H1 (cell line): ENCODE data around the gene PDE1C. TPM values are rescaled to one million over a fixed set of nuclear protein-coding genes. Genes with fewer than 3 reads are reported as not detected.

Experiments used
- CTCF ChIA-PET: fragments of 300-600 bp; sonication (Branson Sonifier 250); formaldehyde crosslinking; loops from one replicate; lab custom pipeline; 2021; ENCODE audit not compliant: partially characterized antibody; lab: Charles Lee
- POLR2A ChIA-PET: fragments of 300-600 bp; sonication (Branson Sonifier 250); formaldehyde crosslinking; loops from one replicate; lab custom pipeline; 2021; ENCODE audit warnings: inconsistent platforms; ENCODE audit not compliant: partially characterized antibody; lab: Charles Lee
- DNase-seq, 2 experiments: peaks; one replicate each; pipeline versions ENCODE4 v3.0.0 to v3.0.0-alpha.2; 2010 to 2022; ENCODE audit warnings: low spot score in 2 of 2, low read depth in 1 of 2, mixed read lengths in 1 of 2
- FAIRE-seq: peaks from 2 replicates; lab custom pipeline; 2011; peaks lifted over from hg19 to GRCh38; lab: Jason Lieb, UNC
- H2AFZ ChIP-seq: 2 replicates; pipeline ENCODE4 v1.8.1; 2012; ENCODE audit warnings: low read length, inconsistent platforms
- H2AK5ac ChIP-seq: 2 replicates; pipeline ENCODE4 v1.6.1; 2013; ENCODE audit warnings: low read depth, low read length
- H2BK120ac ChIP-seq: replicated peaks from 2 replicates; pipeline ENCODE3; 2013; ENCODE audit warnings: low read depth, low read length, inconsistent platforms
- H2BK12ac ChIP-seq: 2 replicates; pipeline ENCODE4 v1.6.1; 2013; ENCODE audit warnings: low read depth, low read length
- H2BK15ac ChIP-seq: 2 replicates; pipeline ENCODE4 v1.6.1; 2013; ENCODE audit warnings: low read length
- H2BK20ac ChIP-seq: 2 replicates; pipeline ENCODE4 v1.6.1; 2013; ENCODE audit warnings: low read length
- H2BK5ac ChIP-seq: 2 replicates; pipeline ENCODE4 v1.6.1; 2013; ENCODE audit warnings: low read depth, low read length
- H3K14ac ChIP-seq: 2 replicates; pipeline ENCODE4 v1.6.1; 2013; ENCODE audit warnings: inconsistent platforms; ENCODE audit not compliant: insufficient read length
- H3K18ac ChIP-seq: 2 replicates; pipeline ENCODE4 v1.6.1; 2013; ENCODE audit warnings: low read length; ENCODE audit errors: extremely low read depth
- H3K23ac ChIP-seq: 2 replicates; pipeline ENCODE4 v1.6.1; 2013; ENCODE audit warnings: inconsistent platforms; ENCODE audit not compliant: insufficient read length
- H3K23me2 ChIP-seq: 2 replicates; pipeline ENCODE4 v1.6.1; 2013; ENCODE audit warnings: low read depth, low read length
- H3K27ac ChIP-seq: 2 replicates; pipeline ENCODE4 v1.6.1; 2011; ENCODE audit warnings: low read depth, low read length, inconsistent platforms
- H3K27me3 ChIP-seq, 4 experiments: replicated peaks in 1 of 4; 1 replicate in 1 of 4; 2 replicates in 3 of 4; pipeline versions ENCODE4 v1.6.1 to v1.8.1; 2011 to 2013; ENCODE audit warnings: low read length in 3 of 4, mild to moderate bottlenecking in 3 of 4, inconsistent platforms in 2 of 4, mixed read lengths in 2 of 4, moderate library complexity in 1 of 4; ENCODE audit not compliant: control insufficient read depth in 3 of 4, insufficient read depth in 3 of 4; ENCODE audit errors: extremely low read depth in 1 of 4
- H3K36me3 ChIP-seq, 4 experiments: 2 replicates each; pipeline versions ENCODE4 v1.6.1 to v1.8.1; 2011 to 2013; ENCODE audit warnings: mild to moderate bottlenecking in 4 of 4, low read length in 3 of 4, moderate library complexity in 2 of 4, control low read depth in 1 of 4, inconsistent platforms in 1 of 4; ENCODE audit not compliant: insufficient read depth in 4 of 4, control insufficient read depth in 2 of 4
- H3K4ac ChIP-seq: replicated peaks from 2 replicates; pipeline ENCODE3; 2013; ENCODE audit warnings: low read length, low read depth, mixed read lengths, inconsistent platforms; ENCODE audit not compliant: insufficient read length
- H3K4me1 ChIP-seq, 4 experiments: replicated peaks in 1 of 4; 1 replicate in 1 of 4; 2 replicates in 3 of 4; pipeline versions ENCODE4 v1.6.1 to v1.8.1; 2011 to 2013; ENCODE audit warnings: low read length in 3 of 4, inconsistent platforms in 2 of 4, mixed read lengths in 1 of 4; ENCODE audit not compliant: insufficient read depth in 4 of 4, control insufficient read depth in 3 of 4
- H3K4me2 ChIP-seq, 2 experiments: 2 replicates each; pipeline versions ENCODE4 v1.6.1 to v1.8.1; 2011 to 2013; ENCODE audit warnings: low read depth in 2 of 2, low read length in 2 of 2, control low read depth in 1 of 2, inconsistent platforms in 1 of 2, mild to moderate bottlenecking in 1 of 2; ENCODE audit not compliant: insufficient read depth in 1 of 2
- H3K4me3 ChIP-seq, 4 experiments: fragments of 200-600, 300-600 bp in 1 of 4; sonication (generic), shearing (Covaris generic), sonication (Bioruptor Twin) in 1 of 4; 2 replicates each; pipeline versions ENCODE4 v1.5.1 to v1.8.1; 2011 to 2016; ENCODE audit warnings: low read length in 4 of 4, low read depth in 3 of 4, control low read depth in 2 of 4, inconsistent platforms in 2 of 4, mild to moderate bottlenecking in 2 of 4, mixed read lengths in 1 of 4, moderate library complexity in 1 of 4; ENCODE audit not compliant: insufficient read depth in 2 of 4; ENCODE audit errors: extremely low read depth in 1 of 4
- H3K56ac ChIP-seq: replicated peaks from 2 replicates; pipeline ENCODE3; 2013; ENCODE audit warnings: low read depth, mild to moderate bottlenecking, mixed read lengths, low read length, inconsistent platforms; ENCODE audit not compliant: insufficient read length
- H3K79me1 ChIP-seq: 2 replicates; pipeline ENCODE4 v1.6.1; 2013; ENCODE audit warnings: low read depth, low read length, control low read depth
- H3K79me2 ChIP-seq, 2 experiments: 2 replicates each; pipeline versions ENCODE4 v1.6.1 to v1.8.1; 2012 to 2013; ENCODE audit warnings: low read length in 2 of 2, mild to moderate bottlenecking in 2 of 2, inconsistent platforms in 1 of 2; ENCODE audit not compliant: insufficient read depth in 2 of 2, control insufficient read depth in 1 of 2
- H3K9ac ChIP-seq, 4 experiments: replicated peaks in 1 of 4; 1 replicate in 1 of 4; 2 replicates in 3 of 4; pipeline versions ENCODE4 v1.6.1 to v1.8.1; 2011 to 2013; ENCODE audit warnings: low read depth in 3 of 4, low read length in 3 of 4, control low read depth in 2 of 4, mild to moderate bottlenecking in 2 of 4, moderate library complexity in 2 of 4, inconsistent platforms in 1 of 4; ENCODE audit errors: extremely low read depth in 1 of 4
- H3K9me3 ChIP-seq, 2 experiments: 2 replicates each; pipeline versions ENCODE4 v1.6.1 to v1.8.1; 2012 to 2013; ENCODE audit warnings: mild to moderate bottlenecking in 2 of 2, moderate library complexity in 2 of 2, control low read depth in 1 of 2, inconsistent platforms in 1 of 2, low read depth in 1 of 2, low read length in 1 of 2, mixed read lengths in 1 of 2; ENCODE audit not compliant: insufficient read depth in 2 of 2
- H4K20me1 ChIP-seq, 2 experiments: replicated peaks in 1 of 2; 2 replicates each; pipeline versions ENCODE3 to v1.8.1; 2011 to 2013; ENCODE audit warnings: inconsistent platforms in 2 of 2, low read length in 2 of 2, mild to moderate bottlenecking in 1 of 2; ENCODE audit not compliant: insufficient read depth in 2 of 2, control insufficient read depth in 1 of 2
- H4K5ac ChIP-seq: 2 replicates; pipeline ENCODE4 v1.6.1; 2013; ENCODE audit warnings: low read length, low read depth, mixed read lengths, inconsistent platforms; ENCODE audit not compliant: insufficient read length
- H4K8ac ChIP-seq: 2 replicates; pipeline ENCODE4 v1.8.0; 2013; ENCODE audit warnings: mild to moderate bottlenecking, moderate library complexity, low read length, inconsistent platforms; ENCODE audit not compliant: insufficient read depth; ENCODE audit errors: extremely low read depth
- H4K91ac ChIP-seq: replicated peaks from 2 replicates; pipeline ENCODE3; 2013; ENCODE audit warnings: low read length, mixed read lengths, inconsistent platforms; ENCODE audit not compliant: insufficient read length
- KDM5A ChIP-seq: fragments of 200-600 bp; IDR thresholded peaks from 2 replicates; pipeline ENCODE4 v1.7.1; 2012; ENCODE audit warnings: mild to moderate bottlenecking, low read length, inconsistent platforms, mixed read lengths
- POLR2A ChIP-seq, 2 experiments: IDR thresholded peaks; 1 replicate in 1 of 2; 2 replicates in 1 of 2; pipeline ENCODE4 v1.6.1; 2011; ENCODE audit warnings: low read depth in 2 of 2, low read length in 2 of 2, mild to moderate bottlenecking in 2 of 2; ENCODE audit errors: control extremely low read depth in 1 of 2
- WGBS, 2 experiments: shearing (Covaris generic) in 1 of 2; methylation state at CpG; one replicate each; pipeline versions ENCODE4 v1.1.6 to v1.1.7; 2013 to 2015; ENCODE audit warnings: low lambda C conversion rate in 2 of 2, mixed read lengths in 2 of 2, inconsistent platforms in 1 of 2, low coverage in 1 of 2, missing lambda C conversion rate in 1 of 2; ENCODE audit not compliant: insufficient replicate concordance in 2 of 2, insufficient coverage in 1 of 2, insufficient read length in 1 of 2; ENCODE audit errors: extremely low coverage in 1 of 2, missing lambda C conversion rate in 1 of 2; 5-methylcytosine and 5-hydroxymethylcytosine counted together
- polyA plus RNA-seq, 7 experiments: library from polyadenylated mRNA; depleted of rRNA in 3 of 7; stranded (reverse) in 5 of 7; unstranded in 2 of 7; fragments of >200 nt in 5 of 7; fragments of 200-250 nt in 2 of 7; gene quantifications; 1 replicate in 5 of 7; 2 replicates in 1 of 7; 4 replicates in 1 of 7; pipeline versions ENCODE4 v1.2.1 to v1.2.3, GENCODE V29; 2011 to 2013; ENCODE audit warnings: missing spikeins in 2 of 7, mixed read lengths in 2 of 7
- total RNA-seq: library from RNA; stranded (reverse); fragmentation: NEBNext Ultra II Directional; extraction: Animal tissue kit (Norgen Biotek cat#: 25700); gene quantifications from 2 replicates; pipeline ENCODE4 v1.2.1, GENCODE V29; 2021
- TF ChIP-seq, protein P1 (sequence below): IDR thresholded peaks from 2 replicates; pipeline ENCODE4 v1.6.1; 2012; ENCODE audit warnings: inconsistent platforms

Gene PDE1C
- total and polyA plus RNA-seq, 2 of the 8 experiments (the other 6 are each of a cell fraction or from before 2014, with no cell fraction given), result 0.11 to 1.1 TPM

DNA sequence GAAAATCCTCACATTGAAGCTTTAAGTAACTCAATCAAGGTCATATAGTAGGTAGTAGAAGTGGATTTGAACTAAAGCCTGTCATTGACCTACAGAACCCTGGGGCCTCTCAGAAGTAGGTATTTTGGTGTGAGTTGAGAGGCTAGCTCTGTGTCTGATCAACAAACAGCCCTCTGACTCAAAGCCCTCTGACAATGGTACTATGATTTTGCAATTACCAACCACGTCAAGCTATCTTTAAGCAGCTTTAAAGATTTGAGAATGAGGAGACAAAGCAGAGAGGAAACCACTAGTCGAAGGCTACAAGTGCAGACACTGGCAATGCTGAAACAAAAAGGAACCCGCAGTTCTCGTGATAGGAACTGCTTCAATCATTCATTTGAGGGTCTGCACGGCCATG is 19.0 kb upstream of the PDE1C start:
- no peak overlapping the region for H2BK12ac ChIP-seq
- no peak overlapping the region for H3K23ac ChIP-seq
- no peak for DNase-seq
- H3K27ac ChIP-seq, result no peak overlapping the region
- WGBS, 2 experiments, result 96% methylated on average over 5 of the region's 5 CpGs; no CpG with 5 or more reads in 1 of the 2 experiments
- FAIRE-seq, result no peak
- no peak overlapping the region for H4K5ac ChIP-seq
- no peaks in the 10 kb centered on the region for H4K20me1 ChIP-seq
- no peaks in the 10 kb centered on the region for H3K23me2 ChIP-seq
- no peaks in the 10 kb centered on the region for H3K36me3 ChIP-seq
- H2BK15ac ChIP-seq, result no peak overlapping the region
- ChIA-PET CTCF (interaction anchor here (1.1 to 1.3 kb wide), 4 partner anchors 9 to 109 kb away, joined by 3 to 4 read pairs (median 3); no protein-coding TSS in a partner anchor), POLR2A (no interaction called here)
- no peak overlapping the region for H3K56ac ChIP-seq
- H2BK20ac ChIP-seq, result no peak overlapping the region
- no peak overlapping the region for H3K14ac ChIP-seq
- no peaks in the 10 kb centered on the region for H3K4me1 ChIP-seq
- no peak overlapping the region for H2AK5ac ChIP-seq
- H4K8ac ChIP-seq, result no peak overlapping the region
- H3K79me1 ChIP-seq, result no peaks in the 10 kb centered on the region
- no peaks in the 10 kb centered on the region for H3K79me2 ChIP-seq
- no peak overlapping the region for H2AFZ ChIP-seq
- H3K4me3 ChIP-seq, result no peak overlapping the region
- TF ChIP-seq KDM5A (no peak), POLR2A (IDR thresholded peaks at IDR 0.05; ENCODE audit: control extremely low read depth in 1 of 2, low read depth in 2 of 2, low read length in 2 of 2) (no peak)
- TF ChIP-seq, protein P1, sequence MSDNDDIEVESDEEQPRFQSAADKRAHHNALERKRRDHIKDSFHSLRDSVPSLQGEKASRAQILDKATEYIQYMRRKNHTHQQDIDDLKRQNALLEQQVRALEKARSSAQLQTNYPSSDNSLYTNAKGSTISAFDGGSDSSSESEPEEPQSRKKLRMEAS, result no peak
- H3K9me3 ChIP-seq, result no peaks in the 10 kb centered on the region; a peak in 1 of 4 replicates
- no peak overlapping the region for H2BK120ac ChIP-seq
- no peak overlapping the region for H2BK5ac ChIP-seq
- no peak overlapping the region for H3K4ac ChIP-seq
- H3K27me3 ChIP-seq, result no peaks in the 10 kb centered on the region
- H3K4me2 ChIP-seq, result no peak overlapping the region
- H3K9ac ChIP-seq, result no peak overlapping the region
- H4K91ac ChIP-seq, result no peak overlapping the region
- H3K18ac ChIP-seq, result no peak overlapping the region
